Measurements from ENCODE around the gene EPC2. TPM values are rescaled to one million over a fixed set of nuclear protein-coding genes. Genes with fewer than 3 reads are reported as not detected.
A peak's percentile ranks its signal among the peaks of the same experiment; 100 is the strongest.
"Not testable (repeated sequence)": the region's sequence is repeated elsewhere in the genome, so short reads cannot be mapped to it uniquely, and the experiment has no call there.

EPC2 gene
- total RNA-seq, 1 donor from 2014 or later, result 16.0 TPM

- no peak for DNase-seq (ENCODE audit: low read depth)
Observed at GRCh38 chr2:148670773-148671172, 26.2 kb downstream of the EPC2 start.

GRCh38 chr2:148674063-148675020 lies 29.8 kb downstream of the EPC2 start:
- DNase-seq (ENCODE audit: low read depth), result peak; percentile 10

GRCh38 chr2:148675708-148676107 lies 31.2 kb downstream of the EPC2 start:
- peak; percentile 51 for DNase-seq (ENCODE audit: low read depth)

- not testable (repeated sequence) for DNase-seq (ENCODE audit: low read depth)
Observed at GRCh38 chr2:148678302-148679179, 34.0 kb downstream of the EPC2 start.

- no peak for DNase-seq (ENCODE audit: low read depth)
Observed at GRCh38 chr2:148680462-148680861, 35.9 kb downstream of the EPC2 start.

GRCh38 chr2:148681443-148681842 lies 36.9 kb downstream of the EPC2 start:
- no peak for DNase-seq (ENCODE audit: low read depth)

GRCh38 chr2:148681862-148682261 lies 37.3 kb downstream of the EPC2 start:
- DNase-seq (ENCODE audit: low read depth), result not testable (repeated sequence)

GRCh38 chr2:148684507-148684906 lies 40.0 kb downstream of the EPC2 start:
- no peak for DNase-seq (ENCODE audit: low read depth)

- DNase-seq (ENCODE audit: low read depth), result no peak
Observed at GRCh38 chr2:148687543-148687942, 43.0 kb downstream of the EPC2 start.

- not testable (repeated sequence) for DNase-seq (ENCODE audit: low read depth)
Observed at GRCh38 chr2:148688011-148688410, 43.5 kb downstream of the EPC2 start.

GRCh38 chr2:148696985-148697384 lies 52.4 kb downstream of the EPC2 start:
- DNase-seq (ENCODE audit: low read depth), result no peak

GRCh38 chr2:148699830-148700229 lies 55.3 kb downstream of the EPC2 start:
- DNase-seq (ENCODE audit: low read depth), result no peak

- no peak for DNase-seq (ENCODE audit: low read depth)
Observed at GRCh38 chr2:148701039-148701438, 56.5 kb downstream of the EPC2 start.

GRCh38 chr2:148701877-148702276 lies 57.3 kb downstream of the EPC2 start:
- DNase-seq (ENCODE audit: low read depth), result no peak

GRCh38 chr2:148702475-148702874 lies 57.9 kb downstream of the EPC2 start:
- DNase-seq (ENCODE audit: low read depth), result no peak

- DNase-seq (ENCODE audit: low read depth), result no peak
Observed at GRCh38 chr2:148704247-148704646, 59.7 kb downstream of the EPC2 start.

- no peak for DNase-seq (ENCODE audit: low read depth)
Observed at GRCh38 chr2:148716378-148716920, 71.9 kb downstream of the EPC2 start.

GRCh38 chr2:148718039-148718438 lies 73.5 kb downstream of the EPC2 start:
- no peak for DNase-seq (ENCODE audit: low read depth)

GRCh38 chr2:148719195-148719749 lies 74.7 kb downstream of the EPC2 start:
- no peak for DNase-seq (ENCODE audit: low read depth)

- DNase-seq (ENCODE audit: low read depth), result peak; percentile 63
Observed at GRCh38 chr2:148719941-148720436, 75.4 kb downstream of the EPC2 start.

GRCh38 chr2:148720501-148721001 lies 76.0 kb downstream of the EPC2 start:
- DNase-seq (ENCODE audit: low read depth), result no peak

Data from myocyte (in vitro differentiated cells).